ENCODE results near the gene PHF13.

PHF13 gene

GRCh38 chr1:6613361-6614018, at the start of gene PHF13:
PHF13 (plus strand) TSS chr1:6613731; CDS start chr1:6614067, 336 bp downstream.
- DNase-seq = peak; percentile 99

GRCh38 chr1:6569033-6569432, 44.5 kb upstream of the PHF13 start:
- DNase-seq = no peak

GRCh38 chr1:6570100-6570499, 43.4 kb upstream of the PHF13 start:
- no peak for DNase-seq

- DNase-seq = no peak
These were observed 42.5 kb upstream of the PHF13 start for GRCh38 chr1:6570987-6571386.

- no peak for DNase-seq
These were observed 40.7 kb upstream of the PHF13 start for GRCh38 chr1:6572653-6573383.

- DNase-seq = no peak
These were observed 39.4 kb upstream of the PHF13 start for GRCh38 chr1:6574025-6574620.

GRCh38 chr1:6574818-6575217, 38.7 kb upstream of the PHF13 start:
- no peak for DNase-seq

GRCh38 chr1:6577831-6578525, 35.6 kb upstream of the PHF13 start:
- no peak for DNase-seq

GRCh38 chr1:6578624-6579373, 34.7 kb upstream of the PHF13 start:
- no peak for DNase-seq

GRCh38 chr1:6579374-6580118, 34.0 kb upstream of the PHF13 start, which contains the start of gene ZBTB48:
ZBTB48 (plus strand) TSS chr1:6579994; CDS start chr1:6580610, 616 bp downstream.
- peak; percentile 97 for DNase-seq

- DNase-seq = no peak
These were observed 33.4 kb upstream of the PHF13 start for GRCh38 chr1:6580119-6580592.

GRCh38 chr1:6580593-6581409, 32.7 kb upstream of the PHF13 start:
- DNase-seq = no peak

- no peak for DNase-seq
These were observed 31.8 kb upstream of the PHF13 start for GRCh38 chr1:6581561-6582305.

- no peak for DNase-seq
These were observed 31.2 kb upstream of the PHF13 start for GRCh38 chr1:6582370-6582769.

GRCh38 chr1:6584126-6585080, 29.1 kb upstream of the PHF13 start:
- DNase-seq = no peak

- DNase-seq = no peak
These were observed 28.3 kb upstream of the PHF13 start for GRCh38 chr1:6585081-6585722.

GRCh38 chr1:6585841-6586240, 27.7 kb upstream of the PHF13 start:
- no peak for DNase-seq

- DNase-seq = no peak
These were observed 27.1 kb upstream of the PHF13 start for GRCh38 chr1:6586404-6586816.
